ACHN (cell line): ENCODE results near the gene RNF144A.

Experiments
- DNase-seq: peaks from one replicate; pipeline ENCODE4 v3.0.0-alpha.2; 2015
- in situ Hi-C: cut with HindIII; loops from 2 replicates; pipeline ENCODE4 v1.10.0; 2017; ENCODE audit warnings: low sequenced_read_pairs, low pct_ligation_motif_present, low pct_unique_long_range_greater_than_20kb

RNF144A gene

GRCh38 chr2:7040547-7040946 is 123.3 kb downstream of the RNF144A start:
- DNase-seq: no peak
- in situ Hi-C loops: no loop called here

- in situ Hi-C loops: no loop called here
- DNase-seq: no peak
Measured at GRCh38 chr2:7041421-7041820, 124.2 kb downstream of the RNF144A start.

GRCh38 chr2:7043690-7044089 is 126.5 kb downstream of the RNF144A start:
- in situ Hi-C loops: no loop called here
- no peak for DNase-seq

GRCh38 chr2:7044253-7045250 is 127.3 kb downstream of the RNF144A start:
- in situ Hi-C loops: no loop called here
- peak; percentile 38 for DNase-seq

- in situ Hi-C loops: no loop called here
- DNase-seq: no peak
Measured at GRCh38 chr2:7045601-7046590, 128.7 kb downstream of the RNF144A start.

- in situ Hi-C loops: no loop called here
- no peak for DNase-seq
Measured at GRCh38 chr2:7047661-7048060, 130.4 kb downstream of the RNF144A start.

- in situ Hi-C loops: no loop called here
Measured at GRCh38 chr2:7048762-7049294, 131.6 kb downstream of the RNF144A start.

GRCh38 chr2:7052404-7052803 is 135.2 kb downstream of the RNF144A start:
- in situ Hi-C loops: no loop called here

More at GRCh38 chr2:7048762-7049294, 131.6 kb downstream of the RNF144A start:
- no peak for DNase-seq

GRCh38 chr2:7053650-7054265 is 136.5 kb downstream of the RNF144A start:
- no peak for DNase-seq
- in situ Hi-C loops: no loop called here

More at GRCh38 chr2:7052404-7052803, 135.2 kb downstream of the RNF144A start:
- DNase-seq: no peak

- in situ Hi-C loops: no loop called here
- DNase-seq: no peak
Measured at GRCh38 chr2:7057865-7058400, 140.7 kb downstream of the RNF144A start.

- DNase-seq: no peak
- in situ Hi-C loops: no loop called here
Measured at GRCh38 chr2:7060156-7060555, 142.9 kb downstream of the RNF144A start.

- no peak for DNase-seq
- in situ Hi-C loops: no loop called here
Measured at GRCh38 chr2:7060631-7061449, 143.6 kb downstream of the RNF144A start.

- no peak for DNase-seq
- in situ Hi-C loops: no loop called here
Measured at GRCh38 chr2:7061450-7061789, 144.2 kb downstream of the RNF144A start.

- no peak for DNase-seq
- in situ Hi-C loops: no loop called here
Measured at GRCh38 chr2:7061921-7062320, 144.7 kb downstream of the RNF144A start.

- DNase-seq: no peak
- in situ Hi-C loops: no loop called here
Measured at GRCh38 chr2:7063789-7064188, 146.6 kb downstream of the RNF144A start.

GRCh38 chr2:7068457-7068856 is 151.2 kb downstream of the RNF144A start:
- DNase-seq: no peak
- in situ Hi-C loops: no loop called here

- no peak for DNase-seq
- in situ Hi-C loops: no loop called here
Measured at GRCh38 chr2:7070483-7070882, 153.3 kb downstream of the RNF144A start.
